ENCODE data around the gene OCRL.

Gene OCRL

DNA sequence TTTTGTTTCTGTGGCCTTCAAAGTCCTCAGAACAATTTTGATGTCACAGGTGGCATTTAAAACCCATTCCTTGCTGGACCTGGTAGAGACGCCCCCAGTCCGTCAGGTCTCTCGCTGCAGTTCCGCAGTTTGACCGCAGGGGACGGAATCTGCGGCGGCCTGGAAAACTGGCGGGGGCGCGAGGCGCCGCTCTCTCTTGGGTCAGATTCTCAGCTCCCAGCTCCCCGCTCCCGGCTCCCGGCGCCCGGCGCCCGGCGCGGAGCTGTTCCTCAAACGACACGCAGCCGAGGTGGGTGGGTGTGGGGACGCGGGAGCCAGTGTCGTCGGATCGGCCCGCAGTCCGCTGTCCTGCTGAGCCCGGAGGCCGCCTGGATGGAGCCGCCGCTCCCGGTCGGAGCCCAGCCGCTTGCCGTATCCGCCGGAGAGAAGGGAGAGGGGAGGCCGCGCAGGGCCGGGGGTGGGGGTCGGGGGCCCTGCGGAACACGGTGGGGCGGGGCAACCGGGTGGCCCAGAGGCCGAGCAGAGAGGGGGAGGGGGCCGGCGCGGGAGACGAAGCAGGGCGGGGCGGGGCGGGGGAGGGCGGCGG lies at the start of gene OCRL:
OCRL (plus strand) TSS at position 192 of the 586 bp plus-strand sequence; CDS start at position 373, 181 bp downstream.
- Histone ChIP-seq H4K20me1 (ENCODE audit: insufficient read depth, low read length) (no peaks in the 10 kb centered on the region), H3K9ac (ENCODE audit: low read depth, low read length) (peak within 1 kb of the TSS; percentile 67), H2AFZ (ENCODE audit: low read depth, low read length) (peak within 1 kb of the TSS; percentile 90), H3K79me2 (ENCODE audit: insufficient read depth, low read length) (no peaks in the 10 kb centered on the region), H3K36me3 (ENCODE audit: insufficient read depth, low read length) (peaks cover 4% of the 10 kb centered on the region; the same call in 1 of the 2 replicates), H3K4me1 (ENCODE audit: insufficient read depth, low read length) (peaks cover 17% of the 10 kb centered on the region), H3K9me3 (ENCODE audit: insufficient read depth, low read length, severe bottlenecking) (no peaks in the 10 kb centered on the region), H3K27ac (ENCODE audit: low read length) (peak within 1 kb of the TSS; percentile 67), H3K4me3 (ENCODE audit: low read depth in 1 of 2, low read length in 2 of 2) (peak within 1 kb of the TSS; percentile 45 to 89; a peak in 3 of 4 replicates), H3K27me3 (ENCODE audit: insufficient read depth, low read length, poor library complexity) (no peaks in the 10 kb centered on the region), H3K4me2 (ENCODE audit: insufficient read depth, low read length) (peak within 1 kb of the TSS; percentile 96)
- DNase-seq (peak; percentile 74), ATAC-seq (ENCODE audit: insufficient read depth, low read depth) (peak; percentile 92)
- TF ChIP-seq, protein P1, sequence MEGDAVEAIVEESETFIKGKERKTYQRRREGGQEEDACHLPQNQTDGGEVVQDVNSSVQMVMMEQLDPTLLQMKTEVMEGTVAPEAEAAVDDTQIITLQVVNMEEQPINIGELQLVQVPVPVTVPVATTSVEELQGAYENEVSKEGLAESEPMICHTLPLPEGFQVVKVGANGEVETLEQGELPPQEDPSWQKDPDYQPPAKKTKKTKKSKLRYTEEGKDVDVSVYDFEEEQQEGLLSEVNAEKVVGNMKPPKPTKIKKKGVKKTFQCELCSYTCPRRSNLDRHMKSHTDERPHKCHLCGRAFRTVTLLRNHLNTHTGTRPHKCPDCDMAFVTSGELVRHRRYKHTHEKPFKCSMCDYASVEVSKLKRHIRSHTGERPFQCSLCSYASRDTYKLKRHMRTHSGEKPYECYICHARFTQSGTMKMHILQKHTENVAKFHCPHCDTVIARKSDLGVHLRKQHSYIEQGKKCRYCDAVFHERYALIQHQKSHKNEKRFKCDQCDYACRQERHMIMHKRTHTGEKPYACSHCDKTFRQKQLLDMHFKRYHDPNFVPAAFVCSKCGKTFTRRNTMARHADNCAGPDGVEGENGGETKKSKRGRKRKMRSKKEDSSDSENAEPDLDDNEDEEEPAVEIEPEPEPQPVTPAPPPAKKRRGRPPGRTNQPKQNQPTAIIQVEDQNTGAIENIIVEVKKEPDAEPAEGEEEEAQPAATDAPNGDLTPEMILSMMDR (IDR thresholded peaks at IDR 0.05; ENCODE audit: borderline replicate concordance, extremely low read depth, low read length, poor library complexity, severe bottlenecking), result peak; percentile 74
- TF ChIP-seq EZH2 (IDR thresholded peaks at IDR 0.05; ENCODE audit: borderline replicate concordance, low read depth, low read length, severe bottlenecking), result no peak

DNA sequence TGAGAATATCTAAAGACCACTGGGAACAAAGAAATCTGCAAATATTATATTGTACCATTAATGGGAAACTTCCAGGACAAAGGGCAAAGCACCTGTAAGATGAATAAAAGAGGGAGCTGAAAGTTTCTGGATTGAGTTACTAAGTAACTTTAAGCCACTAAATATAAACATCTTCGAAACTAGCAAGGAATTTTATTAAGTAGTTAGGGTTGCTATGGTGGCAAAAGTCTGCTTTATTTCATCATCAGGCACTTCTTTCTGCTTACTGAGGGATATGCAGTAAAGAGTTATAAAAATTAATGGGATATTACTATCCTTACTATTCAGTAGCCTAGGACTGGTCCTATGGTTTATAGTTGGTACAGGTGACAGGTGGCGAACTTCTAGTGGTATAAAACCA lies 49.7 kb upstream of the OCRL start:
- Histone ChIP-seq H3K36me3 (ENCODE audit: insufficient read depth, low read length) (no peaks in the 10 kb centered on the region), H3K9ac (ENCODE audit: low read depth, low read length) (no peak overlapping the region), H4K20me1 (ENCODE audit: insufficient read depth, low read length) (no peaks in the 10 kb centered on the region), H3K27me3 (ENCODE audit: insufficient read depth, low read length, poor library complexity) (no peaks in the 10 kb centered on the region), H3K4me2 (ENCODE audit: insufficient read depth, low read length) (no peak overlapping the region), H3K79me2 (ENCODE audit: insufficient read depth, low read length) (no peaks in the 10 kb centered on the region), H3K9me3 (ENCODE audit: insufficient read depth, low read length, severe bottlenecking) (no peaks in the 10 kb centered on the region), H3K4me1 (ENCODE audit: insufficient read depth, low read length) (no peaks in the 10 kb centered on the region), H3K4me3 (ENCODE audit: low read depth in 1 of 2, low read length in 2 of 2) (no peak overlapping the region), H3K27ac (ENCODE audit: low read length) (no peak overlapping the region), H2AFZ (ENCODE audit: low read depth, low read length) (no peak overlapping the region)
- DNase-seq, result no peak
- no peak for ATAC-seq (ENCODE audit: insufficient read depth, low read depth)
- TF ChIP-seq EZH2 (IDR thresholded peaks at IDR 0.05; ENCODE audit: borderline replicate concordance, low read depth, low read length, severe bottlenecking), result no peak

DNA sequence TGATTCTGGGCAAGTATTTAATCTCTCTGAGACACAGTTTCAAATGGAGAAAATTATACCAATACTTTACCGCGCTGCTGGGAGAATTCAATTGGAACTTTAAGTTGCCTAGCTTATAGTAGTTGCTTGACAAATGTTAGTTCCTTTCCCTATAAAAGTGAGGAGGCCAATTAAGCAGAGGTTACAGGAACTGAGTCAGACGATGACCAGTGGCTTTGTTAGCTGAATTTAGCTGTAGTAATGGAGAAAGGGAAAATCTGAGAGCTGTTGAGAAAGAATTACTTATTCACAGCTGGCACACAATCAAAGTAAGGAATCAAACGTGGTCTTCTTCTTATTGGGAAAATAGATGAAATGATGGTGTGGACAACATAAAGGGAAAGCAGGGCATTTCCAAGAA lies 46.4 kb upstream of the OCRL start:
- H3K4me2 ChIP-seq (ENCODE audit: insufficient read depth, low read length), result no peak overlapping the region
- no peaks in the 10 kb centered on the region for H3K9me3 ChIP-seq (ENCODE audit: insufficient read depth, low read length, severe bottlenecking)
- no peaks in the 10 kb centered on the region for H3K27me3 ChIP-seq (ENCODE audit: insufficient read depth, low read length, poor library complexity)
- no peaks in the 10 kb centered on the region for H4K20me1 ChIP-seq (ENCODE audit: insufficient read depth, low read length)
- no peaks in the 10 kb centered on the region for H3K36me3 ChIP-seq (ENCODE audit: insufficient read depth, low read length)
- no peaks in the 10 kb centered on the region for H3K4me1 ChIP-seq (ENCODE audit: insufficient read depth, low read length)
- DNase-seq (no peak), ATAC-seq (ENCODE audit: insufficient read depth, low read depth) (no peak)
- no peak overlapping the region for H2AFZ ChIP-seq (ENCODE audit: low read depth, low read length)
- TF ChIP-seq EZH2 (IDR thresholded peaks at IDR 0.05; ENCODE audit: borderline replicate concordance, low read depth, low read length, severe bottlenecking), result no peak
- TF ChIP-seq, protein P1 (IDR thresholded peaks at IDR 0.05; ENCODE audit: borderline replicate concordance, extremely low read depth, low read length, poor library complexity, severe bottlenecking), result no peak
- no peak overlapping the region for H3K4me3 ChIP-seq (ENCODE audit: low read depth in 1 of 2, low read length in 2 of 2)
- no peak overlapping the region for H3K27ac ChIP-seq (ENCODE audit: low read length)
- no peaks in the 10 kb centered on the region for H3K79me2 ChIP-seq (ENCODE audit: insufficient read depth, low read length)
- H3K9ac ChIP-seq (ENCODE audit: low read depth, low read length), result no peak overlapping the region

DNA sequence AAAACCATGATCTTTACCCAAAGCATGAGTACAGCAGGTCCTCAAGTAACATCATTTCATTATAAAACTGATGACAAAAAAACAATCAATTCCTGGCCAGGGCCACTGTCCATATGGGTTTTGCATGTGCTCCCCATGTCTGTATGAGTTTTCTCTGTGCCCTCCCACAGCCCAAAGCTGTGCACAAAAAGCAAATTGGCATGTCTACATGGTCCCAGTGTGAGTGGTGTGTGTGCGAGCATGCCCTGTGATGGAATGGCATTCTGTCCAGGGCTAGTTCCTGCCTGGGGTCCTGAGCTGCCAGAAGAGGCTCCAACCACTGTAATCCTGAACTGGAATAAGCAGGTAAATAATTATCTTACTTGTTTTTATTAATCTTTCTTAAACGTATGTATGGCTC lies 45.2 kb upstream of the OCRL start:
- TF ChIP-seq, protein P1 (IDR thresholded peaks at IDR 0.05; ENCODE audit: borderline replicate concordance, extremely low read depth, low read length, poor library complexity, severe bottlenecking), result no peak
- TF ChIP-seq EZH2 (IDR thresholded peaks at IDR 0.05; ENCODE audit: borderline replicate concordance, low read depth, low read length, severe bottlenecking), result no peak
- Histone ChIP-seq H3K27me3 (ENCODE audit: insufficient read depth, low read length, poor library complexity) (no peaks in the 10 kb centered on the region), H3K4me1 (ENCODE audit: insufficient read depth, low read length) (no peaks in the 10 kb centered on the region), H4K20me1 (ENCODE audit: insufficient read depth, low read length) (no peaks in the 10 kb centered on the region), H3K79me2 (ENCODE audit: insufficient read depth, low read length) (no peaks in the 10 kb centered on the region), H3K9ac (ENCODE audit: low read depth, low read length) (no peak overlapping the region), H3K36me3 (ENCODE audit: insufficient read depth, low read length) (no peaks in the 10 kb centered on the region), H3K4me2 (ENCODE audit: insufficient read depth, low read length) (no peak overlapping the region), H2AFZ (ENCODE audit: low read depth, low read length) (no peak overlapping the region), H3K9me3 (ENCODE audit: insufficient read depth, low read length, severe bottlenecking) (no peaks in the 10 kb centered on the region), H3K4me3 (ENCODE audit: low read depth in 1 of 2, low read length in 2 of 2) (no peak overlapping the region), H3K27ac (ENCODE audit: low read length) (no peak overlapping the region)
- DNase-seq, result no peak
- no peak for ATAC-seq (ENCODE audit: insufficient read depth, low read depth)
